ENCODE results near the gene ENO2.

DNA sequence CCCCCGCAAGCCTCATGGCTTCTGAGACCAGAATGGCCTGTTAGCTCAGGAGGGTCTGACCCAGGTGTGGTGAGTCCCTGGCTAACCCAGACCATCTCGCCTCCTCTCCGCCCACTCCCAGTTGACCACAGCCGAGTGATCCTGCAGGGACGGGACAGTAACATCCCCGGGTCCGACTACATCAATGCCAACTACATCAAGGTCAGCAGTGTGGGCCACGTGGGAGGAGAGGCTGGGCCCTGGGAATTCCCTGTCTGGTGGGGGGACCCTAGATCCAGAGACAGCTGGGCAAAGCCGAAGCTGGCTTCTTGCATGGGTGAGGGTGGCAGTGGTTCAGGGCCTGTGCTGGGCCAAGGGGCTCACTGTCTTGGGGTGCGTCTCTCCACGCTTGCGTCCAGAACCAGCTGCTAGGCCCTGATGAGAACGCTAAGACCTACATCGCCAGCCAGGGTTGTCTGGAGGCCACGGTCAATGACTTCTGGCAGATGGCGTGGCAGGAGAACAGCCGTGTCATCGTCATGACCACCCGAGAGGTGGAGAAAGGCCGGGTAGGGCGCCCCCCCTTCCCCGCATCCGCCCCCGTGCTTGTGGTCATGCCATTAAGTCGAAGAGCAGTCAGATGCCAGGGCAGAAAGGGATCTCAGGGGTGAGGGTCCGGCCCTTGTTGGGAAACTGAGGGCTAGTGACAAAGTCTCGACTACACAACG, 41.8 kb downstream of the ENO2 start:
- TF ChIP-seq POLR2AphosphoS5 (IDR thresholded peaks at IDR 0.05; ENCODE audit: low read depth, low read length) (no peak; the same call in 1 of the 2 replicates), POLR2A (IDR thresholded peaks at IDR 0.05; ENCODE audit: low read depth, low read length) (no peak; the same call in 1 of the 2 replicates)
